Parathyroid adenoma (tissue), 2 donors: ENCODE data around the gene MED6.

ENCODE experiments used
- H2AFZ ChIP-seq: fragments of 300-600 bp; sonication (generic); one replicate; pipeline ENCODE4 v1.7.0; 2017; ENCODE audit warnings: antibody characterized with exemption, mild to moderate bottlenecking
- H3K27ac ChIP-seq: fragments of 300-600 bp; sonication (generic); one replicate; pipeline ENCODE4 v1.7.0; 2017
- H3K27me3 ChIP-seq: fragments of 300-600 bp; sonication (generic); one replicate; pipeline ENCODE4 v1.7.0; 2017; ENCODE audit warnings: low read length; ENCODE audit not compliant: control insufficient read depth, insufficient read depth
- H3K36me3 ChIP-seq: fragments of 300-600 bp; sonication (generic); one replicate; pipeline ENCODE4 v1.7.0; 2017; ENCODE audit warnings: low read length; ENCODE audit not compliant: control insufficient read depth, insufficient read depth
- H3K4me1 ChIP-seq: fragments of 300-600 bp; sonication (generic); one replicate; pipeline ENCODE4 v1.7.0; 2017; ENCODE audit warnings: control low read depth
- H3K4me2 ChIP-seq: fragments of 300-600 bp; sonication (generic); one replicate; pipeline ENCODE4 v1.7.0; 2017; ENCODE audit warnings: low read length
- H3K4me3 ChIP-seq: fragments of 300-600 bp; sonication (generic); one replicate; pipeline ENCODE4 v1.7.0; 2017; ENCODE audit warnings: low read depth, low read length
- H3K79me2 ChIP-seq: fragments of 300-600 bp; sonication (generic); one replicate; pipeline ENCODE4 v1.7.0; 2017; ENCODE audit warnings: control low read depth
- H3K9ac ChIP-seq: fragments of 300-600 bp; sonication (generic); one replicate; pipeline ENCODE4 v1.7.0; 2017; ENCODE audit warnings: mild to moderate bottlenecking
- H3K9me3 ChIP-seq: fragments of 300-600 bp; sonication (generic); one replicate; pipeline ENCODE4 v1.7.0; 2017; ENCODE audit warnings: low read length; ENCODE audit not compliant: control insufficient read depth
- CTCF ChIP-seq: fragments of 300-600 bp; sonication (generic); IDR thresholded peaks from one replicate; pipeline ENCODE4 v1.7.0; 2017; ENCODE audit warnings: antibody characterized with exemption, mild to moderate bottlenecking
- donor health status: primary hyperparathyroidism.

MED6 gene

GRCh38 chr14:70600382-70601157, at the start of gene MED6:
Gene MED6, minus strand, starts transcription at chr14:70600655. Its CDS starts 18 bp downstream, at chr14:70600637.
- Histone ChIP-seq H3K79me2 (peaks cover 22% of the 10 kb centered on the region), H3K27me3 (no peaks in the 10 kb centered on the region), H3K27ac (peak within 1 kb of the TSS; percentile 75), H3K4me1 (peaks cover 4% of the 10 kb centered on the region), H3K9ac (peak within 1 kb of the TSS; percentile 1), H3K9me3 (no peaks in the 10 kb centered on the region), H3K4me2 (peak within 1 kb of the TSS; percentile 94), H3K4me3 (peak within 1 kb of the TSS; percentile 91), H2AFZ (peak within 1 kb of the TSS; percentile 96), H3K36me3 (no peaks in the 10 kb centered on the region)
- no peak for TF ChIP-seq CTCF

GRCh38 chr14:70649803-70650202, 49.3 kb upstream of the MED6 start:
- Histone ChIP-seq H3K4me3 (no peak overlapping the region), H3K36me3 (no peaks in the 10 kb centered on the region), H3K27me3 (no peaks in the 10 kb centered on the region), H3K4me1 (no peaks in the 10 kb centered on the region), H3K9ac (no peak overlapping the region), H3K27ac (no peak overlapping the region), H3K4me2 (no peak overlapping the region), H3K9me3 (no peaks in the 10 kb centered on the region), H2AFZ (no peak overlapping the region), H3K79me2 (no peaks in the 10 kb centered on the region)
- no peak for TF ChIP-seq CTCF

GRCh38 chr14:70648346-70648745, 47.9 kb upstream of the MED6 start:
- Histone ChIP-seq H3K79me2 (no peaks in the 10 kb centered on the region), H3K4me3 (no peak overlapping the region), H3K27me3 (no peaks in the 10 kb centered on the region), H3K4me2 (no peak overlapping the region), H3K36me3 (no peaks in the 10 kb centered on the region), H3K9me3 (no peaks in the 10 kb centered on the region), H3K9ac (no peak overlapping the region), H3K27ac (no peak overlapping the region), H2AFZ (no peak overlapping the region), H3K4me1 (no peaks in the 10 kb centered on the region)
- no peak for TF ChIP-seq CTCF

GRCh38 chr14:70646705-70647104, 46.2 kb upstream of the MED6 start:
- Histone ChIP-seq H3K9me3 (no peaks in the 10 kb centered on the region), H3K4me2 (no peak overlapping the region), H3K4me1 (peaks cover 2% of the 10 kb centered on the region), H3K27ac (no peak overlapping the region), H3K79me2 (no peaks in the 10 kb centered on the region), H3K9ac (no peak overlapping the region), H3K27me3 (no peaks in the 10 kb centered on the region), H3K4me3 (no peak overlapping the region), H3K36me3 (no peaks in the 10 kb centered on the region), H2AFZ (no peak overlapping the region)
- TF ChIP-seq CTCF, result no peak

- no peaks in the 10 kb centered on the region for H3K27me3 ChIP-seq
- no peak overlapping the region for H3K4me2 ChIP-seq
- TF ChIP-seq CTCF, result no peak
- H3K4me3 ChIP-seq, result no peak overlapping the region
- no peak overlapping the region for H2AFZ ChIP-seq
- H3K9ac ChIP-seq, result no peak overlapping the region
- no peaks in the 10 kb centered on the region for H3K36me3 ChIP-seq
- H3K9me3 ChIP-seq, result no peaks in the 10 kb centered on the region
- H3K79me2 ChIP-seq, result no peaks in the 10 kb centered on the region
- peaks cover 2% of the 10 kb centered on the region for H3K4me1 ChIP-seq
- H3K27ac ChIP-seq, result no peak overlapping the region
These were observed 45.4 kb upstream of the MED6 start for GRCh38 chr14:70645892-70646291.
